Left lung (tissue), 10 donors: ENCODE data around the gene MYEOV. TPM values are rescaled to one million over a fixed set of nuclear protein-coding genes. Genes with fewer than 3 reads are reported as not detected.

Source experiments
- ATAC-seq: fragments of 200-7000 bp; cut with Tn5 transposase; one replicate; pipeline ENCODE4 v1.9.1; 2020; ENCODE audit warnings: moderate library complexity
- DNase-seq, 4 donors: peaks; one replicate each; pipeline ENCODE4 v3.0.0-alpha.2; 2013 to 2020
- H3K27ac ChIP-seq, 2 donors: fragments of 200-600 bp; sonication (generic) in 1 of 2; one replicate each; pipeline versions ENCODE4 v1.5.0 to v1.8.0; 2020 to 2021
- H3K27me3 ChIP-seq, 2 donors: fragments of 200-600 bp; sonication (generic) in 1 of 2; one replicate each; pipeline versions ENCODE4 v1.5.0 to v1.8.0; 2020 to 2021
- H3K36me3 ChIP-seq, 2 donors: fragments of 200-600 bp; sonication (generic) in 1 of 2; one replicate each; pipeline versions ENCODE4 v1.5.0 to v1.8.0; 2020 to 2021
- H3K4me1 ChIP-seq, 2 donors: fragments of 200-600 bp; one replicate each; pipeline ENCODE4 v1.8.0; 2021
- H3K4me3 ChIP-seq, 2 donors: fragments of 200-600 bp; sonication (generic) in 1 of 2; one replicate each; pipeline versions ENCODE4 v1.5.0 to v1.8.0; 2020 to 2021; ENCODE audit warnings: mild to moderate bottlenecking in 1 of 2
- H3K9me3 ChIP-seq, 2 donors: fragments of 200-600 bp; sonication (generic) in 1 of 2; one replicate each; pipeline versions ENCODE4 v1.5.0 to v1.8.0; 2020 to 2021
- intact Hi-C, 2 donors: fragments of 100-400 bp; cut with DNase I; formaldehyde crosslinking; loops; one replicate each; pipeline versions ENCODE4 v1.11.2 to v1.14.2; 2022
- polyA plus RNA-seq, 6 donors: library from polyadenylated mRNA; unstranded; fragments of 120-200 nt; gene quantifications; one replicate each; pipeline ENCODE4 v1.2.1, GENCODE V29; 2013; ENCODE audit not compliant: insufficient read length in 6 of 6
- total RNA-seq, 2 donors: library from RNA; stranded (reverse); fragmentation: NEBNext Ultra II Directional; extraction: Animal tissue kit (Norgen Biotek cat#: 25700); gene quantifications; one replicate each; pipeline ENCODE4 v1.2.1, GENCODE V29; 2021
- TF ChIP-seq, protein P1 (sequence below), 2 donors: fragments of 200-600 bp; sonication (generic) in 1 of 2; IDR thresholded peaks; one replicate each; pipeline versions ENCODE4 v1.5.0 to v1.8.0; 2021; ENCODE audit warnings: antibody characterized with exemption in 2 of 2
- donor health status: DM: no; HTN: yes; CAD: no.
- donor health status: DM: no; HTN: no; CAD: no.

Gene MYEOV
- total and polyA plus RNA-seq, 8 donors, result 0.31 to 0.85 (median 0.47) TPM; not detected in 1

DNA sequence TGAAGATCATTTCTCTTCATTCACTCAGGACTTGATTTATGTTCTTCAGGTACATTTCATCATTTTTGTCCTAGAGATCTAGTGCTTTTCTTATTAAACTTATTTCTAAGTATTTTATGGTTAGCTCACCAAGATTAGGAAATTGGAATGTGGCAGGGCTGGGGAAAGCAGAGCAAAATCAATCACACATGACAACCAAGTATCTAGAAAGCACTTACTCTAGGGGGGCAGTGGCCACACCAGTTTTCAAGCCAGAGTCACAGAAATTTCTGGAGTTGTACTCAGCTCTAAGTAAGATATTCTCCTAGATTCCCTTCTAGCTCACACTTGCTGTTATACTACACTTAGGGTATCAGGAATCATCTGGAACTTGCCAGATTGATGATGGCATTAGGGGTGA, 33.3 kb upstream of the MYEOV start:
- ATAC-seq (no peak), DNase-seq (no peak)
- Histone ChIP-seq H3K9me3 (no peaks in the 10 kb centered on the region), H3K27ac (no peak overlapping the region), H3K36me3 (no peaks in the 10 kb centered on the region), H3K27me3 (no peaks in the 10 kb centered on the region), H3K4me3 (no peak overlapping the region), H3K4me1 (no peaks in the 10 kb centered on the region)
- intact Hi-C loops, result no loop called here
- TF ChIP-seq, protein P1, sequence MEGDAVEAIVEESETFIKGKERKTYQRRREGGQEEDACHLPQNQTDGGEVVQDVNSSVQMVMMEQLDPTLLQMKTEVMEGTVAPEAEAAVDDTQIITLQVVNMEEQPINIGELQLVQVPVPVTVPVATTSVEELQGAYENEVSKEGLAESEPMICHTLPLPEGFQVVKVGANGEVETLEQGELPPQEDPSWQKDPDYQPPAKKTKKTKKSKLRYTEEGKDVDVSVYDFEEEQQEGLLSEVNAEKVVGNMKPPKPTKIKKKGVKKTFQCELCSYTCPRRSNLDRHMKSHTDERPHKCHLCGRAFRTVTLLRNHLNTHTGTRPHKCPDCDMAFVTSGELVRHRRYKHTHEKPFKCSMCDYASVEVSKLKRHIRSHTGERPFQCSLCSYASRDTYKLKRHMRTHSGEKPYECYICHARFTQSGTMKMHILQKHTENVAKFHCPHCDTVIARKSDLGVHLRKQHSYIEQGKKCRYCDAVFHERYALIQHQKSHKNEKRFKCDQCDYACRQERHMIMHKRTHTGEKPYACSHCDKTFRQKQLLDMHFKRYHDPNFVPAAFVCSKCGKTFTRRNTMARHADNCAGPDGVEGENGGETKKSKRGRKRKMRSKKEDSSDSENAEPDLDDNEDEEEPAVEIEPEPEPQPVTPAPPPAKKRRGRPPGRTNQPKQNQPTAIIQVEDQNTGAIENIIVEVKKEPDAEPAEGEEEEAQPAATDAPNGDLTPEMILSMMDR (IDR thresholded peaks at IDR 0.05), result no peak

DNA sequence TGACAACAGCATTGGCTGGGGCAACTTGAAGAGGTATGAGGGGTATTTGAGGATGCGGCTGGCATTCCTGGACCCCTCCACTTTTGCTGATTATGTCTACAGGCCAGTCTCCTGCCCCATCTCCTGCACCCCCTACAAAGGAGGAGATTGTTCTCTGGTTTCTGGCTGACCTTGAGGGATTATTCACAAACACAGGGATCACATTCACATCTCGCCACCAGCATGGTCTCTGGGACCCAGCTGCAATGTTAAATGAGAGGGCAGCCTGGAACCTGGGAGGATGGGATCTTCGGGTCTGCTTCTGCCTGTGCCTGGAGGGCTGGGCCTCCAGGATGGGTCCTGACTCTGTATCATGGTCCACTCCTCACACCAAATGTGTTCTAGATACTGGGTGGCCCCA, 32.8 kb upstream of the MYEOV start:
- Histone ChIP-seq H3K9me3 (no peaks in the 10 kb centered on the region), H3K27ac (no peak overlapping the region), H3K27me3 (no peaks in the 10 kb centered on the region), H3K4me1 (no peaks in the 10 kb centered on the region), H3K4me3 (no peak overlapping the region), H3K36me3 (no peaks in the 10 kb centered on the region)
- no peak for ATAC-seq
- TF ChIP-seq, protein P1 (IDR thresholded peaks at IDR 0.05), result no peak
- intact Hi-C loops, result no loop called here
- no peak for DNase-seq

DNA sequence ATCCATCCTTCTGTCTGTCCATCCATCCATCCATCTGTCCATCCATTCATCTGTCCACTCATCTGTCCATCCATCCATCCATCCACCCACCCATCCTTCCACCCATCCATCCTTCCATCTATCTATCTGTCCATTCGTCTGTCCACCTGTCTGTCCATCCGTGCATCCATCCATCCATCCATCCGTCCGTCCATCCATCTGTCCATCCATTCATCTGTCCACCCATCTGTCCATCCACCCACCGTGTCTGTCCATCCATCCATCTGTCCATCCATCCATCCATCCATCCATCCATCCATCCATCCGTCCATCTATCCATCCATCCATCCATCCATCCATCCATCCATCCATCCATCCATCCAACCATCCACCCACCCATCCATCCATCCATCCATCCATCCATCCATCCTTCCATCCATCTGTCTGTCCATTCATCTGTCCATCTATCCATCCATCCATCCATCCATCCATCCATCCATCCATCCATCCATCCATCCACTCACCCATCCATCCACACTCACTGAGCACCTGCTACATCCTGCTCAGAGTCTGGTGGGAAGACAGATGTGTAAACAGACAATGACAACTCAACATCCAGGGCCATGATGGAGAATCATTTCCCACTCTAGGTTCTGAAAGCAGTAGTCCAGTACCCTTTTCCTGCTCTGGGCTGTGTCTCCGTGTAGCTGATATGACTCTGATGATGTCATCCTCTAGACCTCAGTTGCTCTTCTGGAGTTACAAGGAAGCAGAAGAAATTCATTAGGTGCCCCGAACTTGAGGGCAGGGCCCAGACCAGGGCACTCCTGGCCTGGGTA, 30.8 kb upstream of the MYEOV start:
- Histone ChIP-seq H3K27me3 (no peaks in the 10 kb centered on the region), H3K27ac (no peak overlapping the region), H3K36me3 (no peaks in the 10 kb centered on the region), H3K4me3 (no peak overlapping the region), H3K4me1 (peaks cover 0 to 7% of the 10 kb centered on the region in 2 donors), H3K9me3 (no peaks in the 10 kb centered on the region)
- intact Hi-C loops, result no loop called here
- DNase-seq (no peak), ATAC-seq (no peak)
- TF ChIP-seq, protein P1 (IDR thresholded peaks at IDR 0.05), result no peak

DNA sequence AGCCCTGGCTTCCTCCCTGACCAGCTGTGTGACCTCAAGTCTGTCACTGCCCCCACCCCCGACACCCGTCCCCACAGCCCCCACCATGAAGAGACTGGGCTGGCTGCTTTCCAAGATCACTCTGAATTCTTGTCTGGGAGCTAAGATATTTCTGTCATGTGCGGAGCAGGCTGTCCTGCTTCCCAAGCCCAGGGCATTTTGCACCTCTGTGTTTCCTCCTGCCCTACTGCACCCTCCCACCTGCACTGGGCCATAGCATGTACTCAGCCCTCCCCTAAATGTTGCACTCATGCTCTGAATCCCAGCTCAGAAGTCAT, 30.3 kb upstream of the MYEOV start:
- Histone ChIP-seq H3K4me1 (peaks cover 0 to 9% of the 10 kb centered on the region in 2 donors), H3K27me3 (no peaks in the 10 kb centered on the region), H3K27ac (no peak overlapping the region), H3K9me3 (no peaks in the 10 kb centered on the region), H3K36me3 (no peaks in the 10 kb centered on the region), H3K4me3 (no peak overlapping the region)
- intact Hi-C loops, result no loop called here
- ATAC-seq (no peak), DNase-seq (no peak)
- TF ChIP-seq, protein P1 (IDR thresholded peaks at IDR 0.05), result no peak

DNA sequence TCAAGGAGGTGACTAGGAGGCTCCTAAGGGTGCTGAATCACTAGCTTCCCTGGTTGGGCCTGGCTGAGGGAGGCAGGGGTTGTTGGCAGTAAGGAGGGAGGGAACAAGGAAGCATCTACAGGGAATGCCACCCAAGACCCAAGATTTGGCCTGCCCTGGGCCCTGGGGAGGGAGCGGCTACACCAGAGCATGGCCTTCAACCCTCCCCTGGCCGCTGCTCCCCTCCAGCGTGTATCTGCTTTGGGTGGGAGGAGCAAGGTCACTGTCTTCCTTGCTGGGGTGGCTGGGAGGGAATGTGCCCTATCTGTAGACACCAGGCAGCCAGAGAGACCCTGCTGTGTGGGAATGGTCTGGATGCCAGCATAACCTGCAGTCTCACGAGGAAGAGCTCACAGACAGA, 29.5 kb upstream of the MYEOV start:
- intact Hi-C loops, result no loop called here

More for the DNA sequence above, 29.5 kb upstream of the MYEOV start:
- no peaks in the 10 kb centered on the region for H3K9me3 ChIP-seq
- no peak overlapping the region for H3K27ac ChIP-seq
- TF ChIP-seq, protein P1 (IDR thresholded peaks at IDR 0.05), result no peak
- ATAC-seq, result no peak
- H3K4me3 ChIP-seq, result no peak overlapping the region
- H3K27me3 ChIP-seq, result no peaks in the 10 kb centered on the region
- peaks cover 0 to 9% of the 10 kb centered on the region in 2 donors for H3K4me1 ChIP-seq
- no peaks in the 10 kb centered on the region for H3K36me3 ChIP-seq
- no peak for DNase-seq
